ENCODE results near the gene HOXC12.

- TF ChIP-seq CTCF (IDR thresholded peaks at IDR 0.05): no peak
- no peak for TF ChIP-seq POLR2A (IDR thresholded peaks at IDR 0.05)
- no peak for TF ChIP-seq EP300 (IDR thresholded peaks at IDR 0.05)
These were observed 26.5 kb upstream of the HOXC12 start for GRCh38 chr12:53928054-53928835.
